K562 (cell line): ENCODE results near the gene KRT36. TPM values are rescaled to one million over a fixed set of nuclear protein-coding genes. Genes with fewer than 3 reads are reported as not detected.

Source experiments
- ATAC-seq: fragments of 200-7000 bp; cut with Tn5 transposase; 3 replicates; pipeline ENCODE4 v1.9.1; 2020; ENCODE audit warnings: moderate library complexity
- BruUV-seq: library from RNA; stranded (reverse); fragments of 400-500 nt; replicated peaks from 2 replicates; lab custom pipeline; 2021; lab: Mats Ljungman, UMichigan
- CTCF ChIA-PET: fragments of 300-600 bp; formaldehyde crosslinking; extraction: SDS; loops from one replicate; lab custom pipeline; 2021; ENCODE audit warnings: low intra/inter-chr PET ratio; lab: Yijun Ruan, JAX
- POLR2A ChIA-PET: fragments of 300-600, 350-650 bp; sonication (Branson Sonifier 250); formaldehyde crosslinking; extraction: SDS; loops from one replicate; lab custom pipeline; 2021; ENCODE audit warnings: antibody characterized with exemption, inconsistent platforms; lab: Yijun Ruan, JAX
- DNase-seq, 4 experiments: peaks; one replicate each; pipeline versions ENCODE4 v3.0.0 to v3.0.0-alpha.2; 2011 to 2018; ENCODE audit warnings: low spot score in 3 of 4, mixed read lengths in 3 of 4; ENCODE audit errors: extremely low read depth in 1 of 4
- FAIRE-seq: peaks from 2 replicates; lab custom pipeline; 2011; peaks lifted over from hg19 to GRCh38; lab: Jason Lieb, UNC
- H2AFZ ChIP-seq: 2 replicates; pipeline ENCODE4 v1.6.0; 2011; ENCODE audit warnings: low read depth, low read length, control low read depth, inconsistent platforms
- H3K27ac ChIP-seq: fragments of 200-600 bp; 3 replicates; pipeline ENCODE4 v1.8.0; 2011; ENCODE audit warnings: low read depth, mild to moderate bottlenecking, control low read depth, inconsistent platforms, low read length, moderate library complexity, mixed read lengths; ENCODE audit errors: extremely low read depth
- H3K27me3 ChIP-seq, 2 experiments: fragments of 300-600 bp in 1 of 2; 2 replicates in 1 of 2; 3 replicates in 1 of 2; pipeline versions ENCODE4 v1.6.0 to v1.8.0; 2011; ENCODE audit warnings: inconsistent platforms in 2 of 2, low read length in 2 of 2, mild to moderate bottlenecking in 1 of 2, mixed read lengths in 1 of 2, moderate library complexity in 1 of 2; ENCODE audit not compliant: control insufficient read depth in 2 of 2, insufficient read depth in 2 of 2
- H3K36me3 ChIP-seq: fragments of 300-600 bp; 3 replicates; pipeline ENCODE4 v1.8.0; 2011; ENCODE audit warnings: mild to moderate bottlenecking, low read length, inconsistent platforms; ENCODE audit not compliant: control insufficient read depth, insufficient read depth
- H3K4me1 ChIP-seq, 2 experiments: fragments of 200-600 bp in 1 of 2; replicated peaks in 1 of 2; 2 replicates in 1 of 2; 3 replicates in 1 of 2; pipeline versions ENCODE4 v1.5.1 to v1.8.0; 2011; ENCODE audit warnings: inconsistent platforms in 2 of 2, low read length in 2 of 2, mild to moderate bottlenecking in 1 of 2, mixed read lengths in 1 of 2, moderate library complexity in 1 of 2; ENCODE audit not compliant: control insufficient read depth in 2 of 2, insufficient read depth in 2 of 2
- H3K4me2 ChIP-seq: 2 replicates; pipeline ENCODE4 v1.6.1; 2011; ENCODE audit warnings: low read length, control low read depth, inconsistent platforms, mixed read lengths; ENCODE audit not compliant: insufficient read depth
- H3K4me3 ChIP-seq: fragments of 200-600 bp; sonication (generic), shearing (Covaris generic); 2 replicates; pipeline ENCODE4 v1.5.1; 2016; ENCODE audit warnings: control low read depth, inconsistent platforms
- H3K79me2 ChIP-seq: fragments of 200-600 bp; 3 replicates; pipeline ENCODE4 v1.8.0; 2011; ENCODE audit warnings: low read length, inconsistent platforms; ENCODE audit not compliant: control insufficient read depth, insufficient read depth
- H3K9ac ChIP-seq, 2 experiments: 2 replicates each; pipeline versions ENCODE4 v1.6.0 to v1.6.1; 2011; ENCODE audit warnings: low read depth in 2 of 2, low read length in 2 of 2, control low read depth in 1 of 2, inconsistent platforms in 1 of 2, mild to moderate bottlenecking in 1 of 2, mixed read lengths in 1 of 2; ENCODE audit not compliant: insufficient read depth in 1 of 2
- H3K9me1 ChIP-seq: one replicate; pipeline ENCODE4 v1.6.0; 2011; ENCODE audit warnings: inconsistent platforms, mild to moderate bottlenecking, low read length, moderate library complexity; ENCODE audit not compliant: control insufficient read depth, insufficient read depth
- H3K9me3 ChIP-seq: replicated peaks from 2 replicates; pipeline ENCODE4 v1.5.1; 2011; ENCODE audit warnings: low read depth, low read length, inconsistent platforms; ENCODE audit not compliant: control insufficient read depth, insufficient read depth
- H4K20me1 ChIP-seq: replicated peaks from 2 replicates; pipeline ENCODE4 v1.6.1; 2011; ENCODE audit warnings: low read length, inconsistent platforms, mixed read lengths; ENCODE audit not compliant: control insufficient read depth, insufficient read depth
- CREBBP ChIP-seq: IDR thresholded peaks from one replicate; pipeline ENCODE4 v1.6.1; 2012; ENCODE audit warnings: low read depth, mild to moderate bottlenecking, control low read depth, inconsistent platforms, low read length
- ELK1 ChIP-seq: sonication (generic); formaldehyde crosslinking; IDR thresholded peaks from 2 replicates; pipeline ENCODE4 v1.8.1; 2022; ENCODE audit warnings: missing genetic modification reagents
- IFI16 ChIP-seq: fragments of 250-450 bp; sonication (Bioruptor Pico); IDR thresholded peaks from 2 replicates; pipeline ENCODE4 v2.1.2; 2022; ENCODE audit warnings: mild to moderate bottlenecking, inconsistent platforms
- MBD1 ChIP-seq: fragments of 250-450 bp; sonication (Bioruptor Pico); IDR thresholded peaks from 2 replicates; pipeline ENCODE4 v1.8.0; 2022; ENCODE audit warnings: inconsistent platforms
- NEUROD1 ChIP-seq: fragments of 150-350 bp; IDR thresholded peaks from 2 replicates; pipeline ENCODE4 v1.6.1; 2014; ENCODE audit warnings: borderline replicate concordance, low read length, low read depth; ENCODE audit not compliant: partially characterized antibody
- RUNX1 ChIP-seq: sonication (generic); IDR thresholded peaks from 2 replicates; pipeline ENCODE4 v1.6.1; 2016; ENCODE audit warnings: antibody characterized with exemption, low read depth
- TAF9B ChIP-seq: fragments of 450-650 bp; IDR thresholded peaks from 2 replicates; pipeline ENCODE4 v1.6.1; 2018; ENCODE audit warnings: mild to moderate bottlenecking; ENCODE audit not compliant: partially characterized antibody
- ZNF232 ChIP-seq: sonication (generic); formaldehyde crosslinking; IDR thresholded peaks from 2 replicates; pipeline ENCODE4 v1.8.0; 2022; ENCODE audit warnings: mild to moderate bottlenecking, missing genetic modification reagents
- ZNF639 ChIP-seq, 2 experiments: fragments of 200-800 bp in 1 of 2; sonication (Bioruptor generic) in 1 of 2; sonication (generic) in 1 of 2; formaldehyde crosslinking in 1 of 2; IDR thresholded peaks in 1 of 2; conservative IDR thresholded peaks in 1 of 2; 2 replicates each; pipeline versions ENCODE4 v1.5.0 to v1.6.1; 2016 to 2020; ENCODE audit warnings: missing compliant biosample characterization in 1 of 2, missing genetic modification characterization in 1 of 2, missing genetic modification reagents in 1 of 2
- ZNF75A ChIP-seq: fragments of 450-650 bp; formaldehyde crosslinking; IDR thresholded peaks from 2 replicates; pipeline ENCODE4 v1.4.0; 2020; ENCODE audit warnings: mild to moderate bottlenecking
- WGBS: fragments of 100-300 bp; shearing (Covaris generic); methylation state at CpG from one replicate; pipeline ENCODE4 v1.1.6; 2016; ENCODE audit warnings: low coverage, mixed read lengths; ENCODE audit not compliant: insufficient coverage; ENCODE audit errors: missing lambda C conversion rate; 5-methylcytosine and 5-hydroxymethylcytosine counted together
- in situ Hi-C: fragments of 300-500 bp; cut with MboI; formaldehyde crosslinking; loops from 4 replicates; pipeline ENCODE4 v1.15.0; 2018; ENCODE audit warnings: inconsistent platforms, mixed read lengths
- intact Hi-C: fragments of 100-400 bp; cut with micrococcal nuclease; formaldehyde crosslinking; loops from 2 replicates; pipeline ENCODE4 v1.14.2; 2022
- polyA plus RNA-seq, 8 experiments: library from polyadenylated mRNA; depleted of rRNA in 4 of 8; stranded (reverse) in 5 of 8; unstranded in 3 of 8; fragments of >200 nt; fragmentation: Nextera tagmentation in 2 of 8; fragmentation: Illumina TruSeq in 1 of 8; extraction: Ambion mirVana in 2 of 8; extraction: Trizol in 1 of 8; gene quantifications; 2 replicates each; pipeline versions ENCODE4 v1.2.1 to v1.2.3, GENCODE V29; 2011 to 2014; ENCODE audit warnings: inconsistent platforms in 1 of 8, missing spikeins in 1 of 8
- total RNA-seq, 7 experiments: library from RNA; depleted of rRNA in 6 of 7; stranded (reverse); fragments of >200 nt in 6 of 7; fragmentation: Illumina TruSeq in 2 of 7; extraction: Trizol in 2 of 7; gene quantifications; 2 replicates each; pipeline versions ENCODE4 v1.2.1 to v1.2.3, GENCODE V29; 2011 to 2021; ENCODE audit warnings: low replicate concordance in 1 of 7

KRT36 gene
- total and polyA plus RNA-seq, 9 of the 15 experiments (the other 6 are each of a cell fraction or from before 2014, with no cell fraction given), result 0.04 TPM; not detected in 8

- ChIA-PET POLR2A (interaction anchor here (0.6 to 1.0 kb wide), 2 partner anchors 31 to 34 kb away, joined by 3 to 4 read pairs; no protein-coding TSS in a partner anchor), CTCF (interaction anchor here (0.6 to 2.9 kb wide), 3 partner anchors 11 to 176 kb away, joined by 4 to 14 read pairs (median 6); no protein-coding TSS in a partner anchor)
- TF ChIP-seq TAF9B (no peak), ZNF639 (CRISPR knock-in tag; conservative IDR thresholded peaks at IDR 0.05 in 1 of 2, IDR thresholded peaks at IDR 0.05 in 1 of 2) (no peak), RUNX1 (no peak), ELK1 (CRISPR knock-in tag) (no peak), NEUROD1 (no peak), MBD1 (no peak), CREBBP (no peak), ZNF75A (no peak), IFI16 (no peak), ZNF232 (CRISPR knock-in tag) (no peak)
- Histone ChIP-seq H3K4me2 (no peak overlapping the region), H3K9me1 (no peaks in the 10 kb centered on the region), H3K79me2 (no peaks in the 10 kb centered on the region), H3K4me3 (no peak overlapping the region), H3K4me1 (peaks cover 9 to 22% of the 10 kb centered on the region in 2 experiments; a peak in 4 of 5 replicates), H2AFZ (peak overlapping the region; percentile 60), H4K20me1 (peaks cover 12% of the 10 kb centered on the region), H3K27ac (no peak overlapping the region), H3K36me3 (no peaks in the 10 kb centered on the region), H3K9me3 (no peaks in the 10 kb centered on the region), H3K9ac (no peak overlapping the region), H3K27me3 (peaks cover 11 to 40% of the 10 kb centered on the region in 2 experiments; a peak in 3 of 5 replicates)
- intact Hi-C loops (loop anchor here (1.0 to 10.0 kb wide), 2 partner anchors 63 to 178 kb away; no protein-coding TSS in a partner anchor), in situ Hi-C loops (loop anchor here (5.0 kb wide), 1 partner anchor 61 kb away; no protein-coding TSS in a partner anchor)
- FAIRE-seq (no peak), ATAC-seq (no peak), DNase-seq (no peak)
- 38% methylated on average over 13 of the region's 13 CpGs for WGBS
- BruUV-seq, result no TSS peak
Observed at GRCh38 chr17:41486316-41486715, 3.4 kb downstream of the KRT36 start.
